Astrocyte (in vitro differentiated cells and primary cell): Measurements from ENCODE around the gene SLC13A5.
"Not testable (repeated sequence)": the region's sequence is repeated elsewhere in the genome, so short reads cannot be mapped to it uniquely, and the experiment has no call there.

Experiments used
- CTCF ChIP-seq: IDR thresholded peaks from 2 replicates; pipeline ENCODE4 v1.5.1; 2011; ENCODE audit warnings: low read depth, mild to moderate bottlenecking, inconsistent platforms, low read length, moderate library complexity; ENCODE audit not compliant: insufficient read depth
- EZH2 ChIP-seq: IDR thresholded peaks from 2 replicates; pipeline ENCODE4 v1.6.1; 2012; ENCODE audit warnings: mild to moderate bottlenecking, low read length, inconsistent platforms; ENCODE audit not compliant: insufficient read depth

- TF ChIP-seq CTCF, EZH2: not testable (repeated sequence)
These were observed 33.5 kb upstream of the SLC13A5 start for GRCh38 chr17:6746665-6747064.
